Measurements from ENCODE around the gene NPC2.

NPC2 gene

DNA sequence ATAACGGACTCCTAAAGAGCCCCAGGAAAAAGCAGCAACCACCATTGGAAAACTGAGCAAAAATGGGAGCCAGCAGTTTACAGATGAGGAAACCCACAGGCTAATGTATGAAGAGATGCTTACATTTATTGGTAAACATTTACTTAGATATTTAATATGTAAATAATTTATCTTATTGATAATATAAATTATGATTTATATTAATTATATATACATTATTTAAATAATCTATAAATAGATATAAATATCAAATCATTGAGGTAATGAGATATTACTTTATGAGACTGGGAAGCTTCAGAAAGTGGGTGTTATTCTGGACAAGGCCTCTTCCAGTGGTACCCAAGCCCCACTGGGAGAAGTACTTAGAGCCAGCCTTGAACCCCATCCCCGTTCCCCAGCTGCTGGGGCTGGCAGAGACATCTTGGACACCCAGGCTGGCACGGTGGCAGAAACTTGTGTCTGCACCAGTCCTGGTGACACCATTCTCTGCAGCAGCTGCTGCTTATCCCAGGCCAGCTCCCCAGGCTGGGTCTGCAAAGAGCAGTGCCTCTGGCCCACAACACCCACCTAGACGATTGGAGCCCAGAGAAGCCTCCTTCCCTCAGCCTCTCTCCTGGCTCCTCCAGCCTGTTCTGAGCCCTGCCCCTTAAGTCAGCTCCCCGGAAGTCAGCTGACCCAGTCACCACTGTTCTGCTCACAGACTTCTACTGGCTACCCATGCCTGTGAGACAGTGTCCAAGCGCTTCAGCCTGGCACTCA is 26.4 kb upstream of the NPC2 start:
- DNase-seq (ENCODE audit: low read depth in 2 of 2) = no peak

DNA sequence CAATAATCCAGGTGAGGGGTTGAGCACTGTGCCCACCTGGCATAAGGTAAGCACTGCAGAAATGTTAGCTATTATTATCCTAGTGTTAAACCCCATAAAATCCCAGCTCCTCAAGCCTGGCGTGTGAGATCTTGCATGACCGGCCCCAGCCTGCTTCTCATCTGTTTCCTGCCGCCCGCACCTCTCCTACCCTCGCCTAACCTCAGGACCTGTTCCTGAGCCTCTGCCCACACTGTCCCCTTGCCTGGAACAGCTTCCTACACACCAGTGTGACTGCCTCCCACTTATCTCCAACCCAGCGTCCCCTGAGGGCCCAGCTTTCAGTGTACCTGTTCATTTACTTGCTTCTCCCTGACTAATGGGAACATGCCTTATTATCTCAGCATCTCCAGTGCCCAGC is 25.1 kb upstream of the NPC2 start:
- no peak for DNase-seq (ENCODE audit: low read depth in 2 of 2)

DNA sequence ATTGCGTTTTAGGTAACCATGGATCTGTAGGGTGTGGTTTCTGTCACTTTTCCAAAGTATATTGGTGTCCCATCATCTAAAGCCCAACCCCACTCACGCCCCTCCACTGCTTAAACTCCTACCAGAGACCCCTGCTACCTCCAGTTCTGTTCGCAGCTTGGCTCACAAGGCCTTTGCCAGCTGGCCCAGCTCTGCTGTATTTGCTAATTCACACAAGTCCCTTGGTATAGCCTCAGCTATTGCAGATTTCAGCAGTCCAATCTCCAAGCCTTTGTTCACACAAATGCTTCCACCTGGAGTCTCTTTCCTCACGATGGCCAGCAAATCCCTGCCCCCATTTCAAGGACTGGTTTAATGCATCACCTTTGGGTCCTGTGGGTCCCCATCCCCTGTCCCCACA is 24.6 kb upstream of the NPC2 start:
- DNase-seq (ENCODE audit: low read depth in 2 of 2) = no peak

DNA sequence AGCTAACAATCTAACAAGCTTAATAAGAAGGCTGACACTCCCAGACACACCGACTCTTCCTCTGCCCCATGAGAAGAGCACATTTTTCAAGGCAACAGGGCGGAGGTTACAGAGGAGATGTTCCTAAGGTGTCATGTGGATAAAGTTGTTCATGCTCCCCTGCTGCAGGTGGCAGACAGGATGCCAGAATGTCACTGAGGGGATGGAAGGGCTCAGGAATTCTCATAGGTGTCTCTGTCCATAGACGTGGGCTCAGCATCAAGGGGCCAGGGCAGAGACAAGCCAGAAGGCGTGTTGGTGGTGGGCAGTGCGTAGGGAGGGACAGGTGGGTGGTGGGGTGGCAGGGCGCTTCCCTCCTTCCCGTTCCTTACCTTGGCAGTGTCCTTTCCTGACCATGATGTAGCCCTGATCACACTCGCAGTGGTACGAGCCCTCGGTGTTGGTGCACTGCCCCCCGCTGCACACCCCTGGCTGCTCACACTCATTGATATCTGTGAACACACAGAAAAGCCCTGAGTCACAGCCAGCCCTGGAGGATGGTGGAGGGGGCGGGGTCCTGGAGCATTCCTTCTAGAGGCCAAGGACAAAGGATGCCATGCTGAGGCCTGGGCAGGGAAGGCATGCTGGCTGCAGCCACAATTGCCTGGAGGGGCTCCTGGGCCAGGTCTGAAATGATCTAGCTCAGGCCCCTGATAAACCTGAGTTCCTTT is 23.5 kb upstream of the NPC2 start:
- DNase-seq (ENCODE audit: low read depth in 2 of 2) = no peak

DNA sequence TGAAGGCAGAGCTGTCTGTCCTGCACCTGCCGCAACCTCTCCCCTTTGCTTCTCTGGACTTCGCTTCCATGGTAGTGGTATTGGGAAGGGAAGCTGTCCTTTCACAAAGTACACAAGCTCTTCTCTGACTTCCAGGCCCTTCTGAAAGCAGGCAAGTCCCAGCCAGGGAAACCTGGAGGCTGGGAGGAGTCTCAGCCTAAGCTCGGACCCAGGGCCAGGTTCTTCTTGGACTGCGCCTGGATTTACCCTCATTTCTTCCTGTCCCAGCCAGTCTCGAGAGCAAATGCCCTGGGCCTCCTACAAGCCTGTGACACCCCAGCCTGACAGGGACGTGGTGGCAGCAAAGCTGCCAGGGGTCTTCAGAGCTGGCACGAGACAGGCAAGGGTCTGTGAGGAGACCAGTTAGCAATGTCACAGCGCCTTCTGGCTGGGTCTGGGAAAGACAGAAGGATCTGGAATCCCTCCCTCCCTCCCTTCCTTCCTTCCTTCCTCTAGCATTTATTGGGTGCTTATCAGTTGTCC is 22.8 kb upstream of the NPC2 start:
- no peak for DNase-seq (ENCODE audit: low read depth in 2 of 2)

DNA sequence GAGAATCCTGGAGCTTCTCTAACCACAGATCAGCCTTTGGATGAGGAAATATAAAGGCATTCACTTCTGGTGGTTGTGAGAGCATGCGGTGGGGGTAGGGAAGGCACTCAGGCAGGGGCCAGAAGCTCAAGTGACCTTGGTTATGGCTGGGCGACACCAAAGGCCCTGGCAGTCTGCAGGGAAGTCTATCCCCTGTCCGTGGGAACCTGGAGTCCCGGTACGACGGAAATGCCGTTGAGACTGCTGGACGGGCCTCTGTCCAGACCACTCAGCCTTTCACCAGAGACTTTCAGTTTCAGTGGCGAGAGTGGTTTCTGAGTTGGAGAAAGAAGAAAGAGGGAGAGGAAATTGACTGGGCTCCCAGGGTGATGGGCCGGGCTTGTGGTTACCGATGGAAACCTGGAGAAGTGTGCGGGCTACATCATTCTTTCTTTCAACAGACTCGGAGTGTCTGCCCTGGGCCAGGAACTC is 21.4 kb upstream of the NPC2 start:
- no peak for DNase-seq (ENCODE audit: low read depth in 2 of 2)

DNA sequence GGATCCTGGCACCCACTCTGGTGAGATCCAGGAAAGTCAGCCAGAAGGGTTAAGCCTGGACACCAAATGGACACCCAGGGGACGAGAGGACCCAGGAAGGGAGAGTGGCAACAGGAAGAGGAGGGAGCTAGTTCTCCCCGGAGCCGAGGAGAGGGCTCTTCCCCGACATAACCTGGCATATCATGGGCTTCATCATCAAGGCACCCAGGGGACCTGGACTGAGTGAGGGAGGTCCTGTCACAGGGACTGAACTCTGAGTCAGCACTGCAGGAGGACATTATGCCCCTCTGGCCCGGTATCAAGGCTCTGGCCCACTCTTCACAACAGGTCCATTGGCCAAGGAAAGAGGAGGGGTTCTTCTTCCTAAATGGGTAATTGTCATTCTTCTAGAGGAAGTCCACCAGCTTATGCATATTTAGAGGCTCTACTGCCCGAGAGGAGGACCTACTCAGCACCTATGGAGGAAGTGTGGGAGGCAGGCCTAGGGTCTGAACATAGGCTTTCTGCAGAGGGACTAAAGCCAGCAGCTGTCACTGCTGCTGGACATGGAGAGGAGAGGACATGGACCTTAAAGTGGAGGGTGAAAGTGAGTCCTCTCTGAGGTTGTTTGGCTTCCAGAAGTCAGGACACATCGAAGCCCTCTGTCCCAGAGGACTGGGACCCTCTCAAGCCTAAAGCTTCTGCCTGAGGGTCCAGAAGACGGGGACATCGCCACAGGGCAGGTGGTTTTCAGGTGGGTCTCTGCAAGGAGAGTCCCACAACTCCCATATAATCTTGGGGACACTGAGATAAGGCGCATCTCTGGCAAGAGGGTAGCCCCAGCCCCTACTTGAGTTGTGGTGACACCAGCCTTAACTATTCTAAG is 19.1 kb upstream of the NPC2 start:
- DNase-seq (ENCODE audit: low read depth in 2 of 2) = no peak

DNA sequence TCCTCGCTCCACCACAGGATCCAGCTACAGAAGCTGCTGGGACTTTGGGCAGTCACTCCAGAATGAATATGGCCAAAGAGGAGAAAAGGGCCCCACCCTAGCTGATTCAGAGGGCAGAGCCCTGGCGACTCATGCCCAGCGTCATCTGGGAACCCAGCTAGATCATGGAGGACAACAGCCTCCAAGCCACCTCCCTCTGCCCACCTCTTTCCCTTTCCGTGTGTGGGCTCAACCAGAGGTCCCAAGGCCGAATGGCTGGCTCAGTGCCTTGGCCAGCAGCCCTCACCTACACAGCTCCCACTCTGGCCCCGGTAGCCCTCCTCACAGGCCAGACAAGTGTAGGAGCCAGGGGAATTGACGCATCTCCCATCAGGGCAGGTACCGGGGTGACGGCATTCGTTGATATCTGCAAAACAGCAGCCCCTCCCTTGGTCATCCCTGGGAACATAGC is 17.9 kb upstream of the NPC2 start:
- DNase-seq (ENCODE audit: low read depth in 2 of 2) = no peak

DNA sequence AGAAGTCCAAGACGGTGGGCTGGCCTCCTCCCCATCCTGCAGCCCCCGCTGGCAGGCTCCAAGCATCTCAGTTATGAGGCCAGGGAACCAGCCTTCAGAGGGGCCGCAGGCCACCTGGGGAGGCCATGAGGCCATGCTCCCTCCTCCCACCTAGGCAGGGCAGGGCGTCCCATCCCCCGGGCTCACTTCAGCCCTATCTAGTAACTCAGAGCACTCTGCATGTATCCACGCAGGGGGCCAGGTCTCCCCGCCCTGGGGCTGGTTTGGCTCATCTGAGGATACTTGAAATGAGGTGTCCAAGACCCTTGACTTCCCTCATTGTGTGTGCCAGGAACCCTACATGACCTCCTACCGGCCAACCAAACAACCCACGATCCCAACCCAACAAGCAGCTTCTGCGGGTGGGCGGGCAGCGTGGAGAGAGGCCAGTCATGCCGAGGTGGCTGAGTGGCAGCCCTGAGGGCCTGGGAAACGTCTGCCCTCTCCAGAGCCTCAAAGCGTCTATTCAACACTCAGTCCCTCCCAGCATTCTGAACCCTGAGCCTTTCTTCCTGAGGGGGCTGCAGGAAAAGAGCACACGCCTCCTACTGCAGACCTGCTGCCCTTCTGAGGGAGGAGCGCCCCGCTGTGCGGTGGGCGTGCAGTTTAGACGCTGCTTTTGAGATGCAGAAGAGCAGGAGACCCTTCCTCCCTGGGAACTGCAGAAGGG is 17.3 kb upstream of the NPC2 start:
- no peak for DNase-seq (ENCODE audit: low read depth in 2 of 2)

DNA sequence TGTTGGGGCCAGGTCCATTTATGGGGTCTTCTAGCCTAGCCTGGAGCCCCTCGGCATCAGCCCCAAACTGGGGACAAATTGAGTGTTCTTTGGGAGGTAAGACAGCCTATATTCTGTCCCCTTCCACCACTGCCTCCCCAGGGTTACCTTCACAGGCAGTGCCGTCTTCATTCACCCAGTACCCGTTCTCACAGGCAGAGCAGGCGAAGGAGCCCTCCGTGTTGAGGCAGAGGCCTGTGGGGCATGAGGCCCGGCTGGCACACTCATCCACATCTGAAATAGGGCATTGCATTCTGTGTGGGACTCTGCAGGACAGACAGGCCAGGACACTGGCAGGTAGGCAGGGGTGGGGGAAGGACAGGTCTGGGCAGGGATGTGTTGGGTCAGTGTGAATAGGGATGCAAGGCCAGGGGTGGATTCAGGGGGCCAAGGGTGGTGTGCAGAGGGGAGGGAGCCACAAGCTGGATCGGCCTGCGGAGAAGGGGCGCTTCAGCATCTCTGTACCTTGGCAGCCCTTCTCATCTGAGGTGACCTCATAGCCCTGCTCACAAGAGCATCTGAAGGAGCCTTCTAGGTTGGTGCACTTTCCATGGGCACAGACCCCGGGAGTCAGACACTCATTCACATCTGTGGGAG is 16.6 kb upstream of the NPC2 start:
- DNase-seq (ENCODE audit: low read depth in 2 of 2) = no peak

DNA sequence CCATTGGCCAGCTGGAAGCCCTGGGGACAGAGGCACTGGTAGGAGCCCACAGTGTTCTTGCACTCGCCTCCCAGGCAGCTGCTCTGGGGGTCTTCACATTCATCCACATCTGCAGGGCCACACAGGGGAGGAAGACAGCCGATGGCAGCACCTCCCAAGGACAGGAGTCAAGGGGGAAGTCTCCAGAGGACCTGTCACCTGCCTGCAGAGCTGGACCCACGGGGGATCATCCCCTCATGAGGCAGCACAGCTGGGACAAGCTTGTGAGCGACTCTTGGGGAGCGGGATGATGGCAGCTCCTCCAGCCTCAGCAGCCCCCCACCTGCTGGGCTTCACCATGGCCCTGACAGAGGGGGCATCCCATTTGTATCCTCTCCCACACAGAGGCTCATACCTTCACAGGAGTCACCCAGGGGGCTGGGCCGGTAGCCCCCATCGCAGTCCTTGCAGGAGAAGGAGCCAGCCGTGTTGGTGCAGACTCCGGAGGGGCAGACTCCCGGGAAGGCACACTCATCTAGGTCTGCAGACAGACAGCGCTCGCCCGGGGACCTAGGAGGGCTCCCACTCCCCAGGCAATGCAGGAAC is 15.8 kb upstream of the NPC2 start:
- no peak for DNase-seq (ENCODE audit: low read depth in 2 of 2)

DNA sequence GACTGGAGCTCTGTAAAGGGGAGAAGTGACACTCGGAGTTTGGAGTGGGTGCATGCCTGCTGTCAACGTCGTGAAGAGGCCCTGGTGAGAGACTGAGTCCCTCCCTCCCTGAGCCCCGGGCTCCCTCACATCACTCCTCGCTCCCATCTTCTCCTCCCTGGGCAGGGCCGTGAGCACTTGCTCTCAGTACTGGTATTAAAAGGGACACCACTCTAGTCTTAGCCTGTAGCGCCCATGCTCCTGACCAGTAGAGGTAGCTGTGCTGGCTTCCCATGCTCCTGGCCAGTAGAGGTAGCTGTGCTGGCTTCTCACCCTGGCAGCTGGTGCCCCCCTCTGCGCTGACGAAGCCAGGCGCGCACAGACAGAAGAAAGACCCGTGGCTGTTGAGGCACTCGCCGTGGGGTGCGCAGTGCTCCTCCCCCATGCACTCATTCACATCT is 15.2 kb upstream of the NPC2 start:
- no peak for DNase-seq (ENCODE audit: low read depth in 2 of 2)

DNA sequence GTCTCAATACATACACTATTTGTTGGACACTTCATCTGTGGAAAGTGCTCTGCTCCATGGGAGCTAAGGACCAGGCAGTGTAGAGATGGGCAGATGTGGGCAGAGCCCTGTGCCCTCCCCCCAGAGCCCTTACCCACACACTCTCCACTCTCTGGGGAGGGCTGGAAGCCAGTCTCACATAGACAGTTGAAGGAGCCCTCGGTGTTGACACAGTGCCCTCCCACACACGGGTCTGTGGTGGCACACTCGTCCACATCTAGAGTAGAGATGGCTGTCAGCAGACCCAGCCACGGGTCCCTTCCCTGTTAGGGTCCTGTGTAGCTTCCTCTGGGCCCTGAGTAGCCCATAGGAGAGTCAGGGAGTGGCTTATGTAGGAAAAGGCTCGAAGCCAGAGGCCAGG is 14.7 kb upstream of the NPC2 start:
- DNase-seq (ENCODE audit: low read depth in 2 of 2) = no peak

DNA sequence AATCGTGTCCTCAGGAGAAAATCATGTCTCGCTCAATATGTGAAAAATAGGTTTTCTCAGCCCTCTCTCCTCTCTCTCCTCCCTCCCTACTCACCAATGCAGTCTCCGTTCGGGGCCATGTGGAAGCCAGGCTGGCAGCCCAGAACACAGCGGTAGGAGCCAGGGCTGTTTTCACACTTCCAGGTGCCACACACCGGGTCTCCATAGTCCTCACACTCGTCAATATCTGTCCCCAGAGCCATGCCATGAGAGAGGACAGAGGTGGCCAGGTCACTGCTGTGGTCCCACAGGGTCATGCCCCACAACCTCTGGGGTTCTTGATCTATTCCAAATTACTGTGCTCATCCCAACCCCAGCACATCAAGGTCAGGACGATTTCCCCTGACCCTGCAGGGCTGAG is 14.0 kb upstream of the NPC2 start:
- DNase-seq (ENCODE audit: low read depth in 2 of 2) = no peak

DNA sequence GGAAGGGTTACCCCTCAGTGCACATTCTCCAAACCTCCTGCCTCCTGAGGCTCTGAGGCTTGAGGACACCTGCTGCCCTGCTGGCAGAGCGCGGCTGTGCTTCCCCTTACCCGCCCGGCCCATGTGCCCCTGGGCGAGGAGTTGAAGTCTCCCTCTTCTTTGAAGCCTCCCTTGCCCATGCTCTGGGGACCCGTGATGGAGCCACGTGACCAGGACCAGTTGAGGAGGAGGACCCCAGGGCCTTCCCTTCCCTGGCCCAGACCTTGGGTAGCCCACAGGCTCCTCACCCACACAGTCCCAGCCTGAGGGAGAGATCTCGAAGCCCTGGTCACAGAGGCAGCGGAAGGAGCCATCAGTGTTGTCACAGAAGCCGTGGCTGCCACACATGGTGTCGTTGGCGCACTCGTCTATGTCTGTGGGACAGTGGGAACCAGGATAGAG is 13.3 kb upstream of the NPC2 start:
- no peak for DNase-seq (ENCODE audit: low read depth in 2 of 2)

DNA sequence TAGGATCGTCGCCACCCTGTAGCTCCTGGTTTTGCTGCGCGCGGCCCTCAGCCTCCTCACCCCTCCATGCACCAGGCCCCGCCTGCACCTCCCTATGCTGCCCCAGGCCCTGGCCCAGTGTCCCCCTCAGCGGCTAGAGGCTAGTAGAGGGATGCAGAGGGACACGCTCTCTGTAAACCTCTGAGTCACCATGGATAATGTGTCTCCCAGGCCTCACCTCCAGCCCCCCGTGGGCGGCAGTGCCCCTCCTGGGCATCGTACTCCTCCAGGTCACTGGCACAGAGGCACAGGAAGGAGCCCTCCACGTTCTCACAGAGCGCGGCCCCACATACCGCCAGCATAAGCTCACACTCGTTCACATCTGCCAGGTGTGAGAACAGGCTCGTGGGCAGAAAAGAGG is 12.7 kb upstream of the NPC2 start:
- DNase-seq (ENCODE audit: low read depth in 2 of 2) = no peak

DNA sequence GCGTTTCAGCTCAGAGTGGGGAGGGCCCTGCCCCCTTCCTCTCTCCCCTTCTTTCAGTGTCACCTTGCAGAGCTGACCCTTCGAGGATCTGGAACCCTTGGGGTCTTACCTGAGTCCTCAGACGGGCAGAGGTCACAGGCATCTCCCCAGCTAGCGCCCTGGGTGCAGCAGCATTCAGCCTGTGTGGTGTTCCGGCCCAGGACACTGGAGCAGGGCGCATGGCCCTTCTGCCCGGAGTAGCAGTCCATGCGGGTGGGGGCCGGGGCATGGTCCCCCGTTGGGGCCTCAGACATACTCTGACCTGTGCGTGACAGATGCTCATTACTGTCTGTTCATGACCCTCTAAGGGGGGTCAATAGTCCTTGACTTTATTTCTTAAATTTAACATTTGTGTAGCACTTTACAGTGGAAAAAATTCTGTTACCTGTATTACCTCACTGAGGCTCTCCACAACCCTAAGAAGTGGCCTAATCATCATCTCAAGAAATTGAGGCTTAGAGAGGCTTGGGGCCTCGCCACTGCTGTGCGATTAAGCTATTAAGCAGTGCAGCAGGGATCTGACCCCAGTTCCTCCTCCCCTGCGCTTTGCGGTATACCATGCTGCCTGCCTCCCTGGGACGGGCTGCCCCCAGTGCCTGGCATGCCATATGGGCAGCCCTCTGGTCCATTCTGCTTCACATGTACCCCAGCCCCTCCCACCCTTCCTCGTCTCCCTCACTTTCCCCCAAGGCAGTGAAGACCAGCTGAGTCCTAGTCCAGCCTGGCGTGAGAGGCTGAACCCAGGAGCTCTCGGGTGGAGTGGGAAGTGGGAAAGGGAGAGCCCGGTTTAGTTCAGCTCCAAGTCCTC is 12.0 kb upstream of the NPC2 start:
- no peak for DNase-seq (ENCODE audit: low read depth in 2 of 2)

DNA sequence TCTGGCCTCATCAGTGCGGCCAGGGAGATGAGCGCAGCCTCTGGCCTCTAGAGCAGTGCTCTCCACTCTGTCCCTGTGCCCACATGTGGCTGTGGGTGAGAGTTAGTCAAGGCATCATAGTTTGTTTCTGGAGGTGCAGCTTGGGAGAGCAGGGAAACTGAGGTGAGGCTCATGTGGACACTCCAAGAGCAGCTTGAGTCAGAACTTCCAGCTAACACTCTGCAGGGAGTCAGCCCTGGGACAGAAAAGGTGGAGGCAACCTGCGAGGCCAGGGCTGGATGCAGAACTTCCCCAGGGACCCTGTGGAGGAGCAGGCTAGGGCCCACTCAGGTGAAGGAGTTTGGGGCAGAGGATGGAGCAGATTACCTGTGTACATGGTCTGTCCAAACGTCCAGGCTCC is 11.3 kb upstream of the NPC2 start:
- DNase-seq (ENCODE audit: low read depth in 2 of 2) = no peak

DNA sequence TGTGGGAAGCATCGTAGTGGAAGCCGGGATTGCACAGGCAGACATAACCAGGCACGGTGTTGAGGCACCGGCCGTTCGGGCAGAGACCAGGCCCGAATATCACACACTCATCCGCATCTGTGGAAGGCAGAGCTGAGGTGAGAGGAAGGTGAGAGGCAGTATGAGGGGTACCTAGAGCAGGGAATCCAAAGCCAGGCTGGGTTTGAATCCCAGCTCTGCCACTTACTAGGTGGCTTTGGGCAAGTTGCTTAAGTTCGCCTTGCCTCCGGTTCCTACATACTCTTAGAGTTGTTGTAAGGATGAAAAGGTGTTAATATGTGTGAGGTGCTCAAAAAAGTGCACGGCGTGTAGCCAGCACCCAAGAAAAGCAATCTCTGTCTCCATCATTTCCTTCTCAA is 10.8 kb upstream of the NPC2 start:
- no peak for DNase-seq (ENCODE audit: low read depth in 2 of 2)

Data from activated CD8-positive, alpha-beta memory T cell treated with anti-CD3 and anti-CD28 coated beads for 4 hours (primary cell).